Measurements from ENCODE around the gene CTDSP2.
A peak's percentile ranks its signal among the peaks of the same experiment; 100 is the strongest.
"Not testable (repeated sequence)": the region's sequence is repeated elsewhere in the genome, so short reads cannot be mapped to it uniquely, and the experiment has no call there.

CTDSP2 gene

GRCh38 chr12:57892232-57892972 is 45.9 kb upstream of the CTDSP2 start:
- no peak overlapping the region for H3K9ac ChIP-seq (ENCODE audit: insufficient read length, low read depth)
- no peaks in the 10 kb centered on the region for H3K36me3 ChIP-seq (ENCODE audit: insufficient read depth, insufficient read length, low read length)
- no peak overlapping the region for H3K4me3 ChIP-seq (ENCODE audit: insufficient read length, low read depth)
- H3K9me3 ChIP-seq (ENCODE audit: insufficient read depth, low read length): no peaks in the 10 kb centered on the region
- H3K4me1 ChIP-seq (ENCODE audit: insufficient read depth, insufficient read length): peaks cover 21% of the 10 kb centered on the region
- DNase-seq (ENCODE audit: low read depth, low spot score): no peak
- peaks cover 6% of the 10 kb centered on the region for H3K27me3 ChIP-seq (ENCODE audit: insufficient read depth, insufficient read length)
- TF ChIP-seq SUZ12 (IDR thresholded peaks at IDR 0.05; ENCODE audit: extremely low read depth, insufficient read depth, insufficient read length): no peak
- no peak for TF ChIP-seq ZNF274 (IDR thresholded peaks at IDR 0.05; ENCODE audit: low read depth, low read length)
- no peak for TF ChIP-seq YY1 (IDR thresholded peaks at IDR 0.05; ENCODE audit: insufficient read depth, insufficient read length)

- Histone ChIP-seq H3K9me3 (ENCODE audit: insufficient read depth, low read length) (no peaks in the 10 kb centered on the region), H3K36me3 (ENCODE audit: insufficient read depth, insufficient read length, low read length) (no peaks in the 10 kb centered on the region), H3K4me1 (ENCODE audit: insufficient read depth, insufficient read length) (peaks cover 20% of the 10 kb centered on the region), H3K9ac (ENCODE audit: insufficient read length, low read depth) (no peak overlapping the region), H3K27me3 (ENCODE audit: insufficient read depth, insufficient read length) (peaks cover 6% of the 10 kb centered on the region), H3K4me3 (ENCODE audit: insufficient read length, low read depth) (no peak overlapping the region)
- TF ChIP-seq ZNF274 (IDR thresholded peaks at IDR 0.05; ENCODE audit: low read depth, low read length) (no peak), SUZ12 (IDR thresholded peaks at IDR 0.05; ENCODE audit: extremely low read depth, insufficient read depth, insufficient read length) (no peak), YY1 (IDR thresholded peaks at IDR 0.05; ENCODE audit: insufficient read depth, insufficient read length) (no peak)
- DNase-seq (ENCODE audit: low read depth, low spot score): no peak
These were observed 45.2 kb upstream of the CTDSP2 start for GRCh38 chr12:57891542-57892228.

GRCh38 chr12:57890191-57891115 is 43.9 kb upstream of the CTDSP2 start:
- Histone ChIP-seq H3K4me1 (ENCODE audit: insufficient read depth, insufficient read length) (peaks cover 19% of the 10 kb centered on the region), H3K36me3 (ENCODE audit: insufficient read depth, insufficient read length, low read length) (no peaks in the 10 kb centered on the region), H3K27me3 (ENCODE audit: insufficient read depth, insufficient read length) (no peaks in the 10 kb centered on the region), H3K9ac (ENCODE audit: insufficient read length, low read depth) (no peak overlapping the region), H3K4me3 (ENCODE audit: insufficient read length, low read depth) (no peak overlapping the region), H3K9me3 (ENCODE audit: insufficient read depth, low read length) (no peaks in the 10 kb centered on the region)
- TF ChIP-seq SUZ12 (IDR thresholded peaks at IDR 0.05; ENCODE audit: extremely low read depth, insufficient read depth, insufficient read length) (no peak), YY1 (IDR thresholded peaks at IDR 0.05; ENCODE audit: insufficient read depth, insufficient read length) (no peak), ZNF274 (IDR thresholded peaks at IDR 0.05; ENCODE audit: low read depth, low read length) (no peak)
- no peak for DNase-seq (ENCODE audit: low read depth, low spot score)

GRCh38 chr12:57889500-57889989 is 43.0 kb upstream of the CTDSP2 start:
- H3K9me3 ChIP-seq (ENCODE audit: insufficient read depth, low read length): no peaks in the 10 kb centered on the region
- H3K36me3 ChIP-seq (ENCODE audit: insufficient read depth, insufficient read length, low read length): no peaks in the 10 kb centered on the region
- no peak overlapping the region for H3K9ac ChIP-seq (ENCODE audit: insufficient read length, low read depth)
- H3K4me3 ChIP-seq (ENCODE audit: insufficient read length, low read depth): no peak overlapping the region
- H3K27me3 ChIP-seq (ENCODE audit: insufficient read depth, insufficient read length): no peaks in the 10 kb centered on the region
- no peak for DNase-seq (ENCODE audit: low read depth, low spot score)
- H3K4me1 ChIP-seq (ENCODE audit: insufficient read depth, insufficient read length): peaks cover 17% of the 10 kb centered on the region
- TF ChIP-seq ZNF274 (IDR thresholded peaks at IDR 0.05; ENCODE audit: low read depth, low read length) (no peak), SUZ12 (IDR thresholded peaks at IDR 0.05; ENCODE audit: extremely low read depth, insufficient read depth, insufficient read length) (no peak), YY1 (IDR thresholded peaks at IDR 0.05; ENCODE audit: insufficient read depth, insufficient read length) (no peak)

GRCh38 chr12:57888409-57889157 is 42.1 kb upstream of the CTDSP2 start:
- peak overlapping the region; percentile 8 for H3K4me3 ChIP-seq (ENCODE audit: insufficient read length, low read depth)
- peak overlapping the region; percentile 62 for H3K9ac ChIP-seq (ENCODE audit: insufficient read length, low read depth)
- no peak for DNase-seq (ENCODE audit: low read depth, low spot score)
- no peaks in the 10 kb centered on the region for H3K27me3 ChIP-seq (ENCODE audit: insufficient read depth, insufficient read length)
- H3K36me3 ChIP-seq (ENCODE audit: insufficient read depth, insufficient read length, low read length): no peaks in the 10 kb centered on the region
- peaks cover 13% of the 10 kb centered on the region for H3K4me1 ChIP-seq (ENCODE audit: insufficient read depth, insufficient read length)
- TF ChIP-seq YY1 (IDR thresholded peaks at IDR 0.05; ENCODE audit: insufficient read depth, insufficient read length) (no peak), ZNF274 (IDR thresholded peaks at IDR 0.05; ENCODE audit: low read depth, low read length) (no peak), SUZ12 (IDR thresholded peaks at IDR 0.05; ENCODE audit: extremely low read depth, insufficient read depth, insufficient read length) (no peak)
- H3K9me3 ChIP-seq (ENCODE audit: insufficient read depth, low read length): no peaks in the 10 kb centered on the region

- no peak for DNase-seq (ENCODE audit: low read depth, low spot score)
- Histone ChIP-seq H3K4me3 (ENCODE audit: insufficient read length, low read depth) (no peak overlapping the region), H3K36me3 (ENCODE audit: insufficient read depth, insufficient read length, low read length) (no peaks in the 10 kb centered on the region)
These were observed 41.3 kb upstream of the CTDSP2 start for GRCh38 chr12:57887631-57888408.

GRCh38 chr12:57886964-57887363 is 40.4 kb upstream of the CTDSP2 start:
- H3K4me3 ChIP-seq (ENCODE audit: insufficient read length, low read depth); DNase-seq (ENCODE audit: low read depth, low spot score); H3K9ac ChIP-seq (ENCODE audit: insufficient read length, low read depth); H3K9me3 ChIP-seq (ENCODE audit: insufficient read depth, low read length); H3K36me3 ChIP-seq (ENCODE audit: insufficient read depth, insufficient read length, low read length); H3K4me1 ChIP-seq (ENCODE audit: insufficient read depth, insufficient read length); H3K27me3 ChIP-seq (ENCODE audit: insufficient read depth, insufficient read length): not testable (repeated sequence)

More at GRCh38 chr12:57887631-57888408, 41.3 kb upstream of the CTDSP2 start:
- H3K27me3 ChIP-seq (ENCODE audit: insufficient read depth, insufficient read length): no peaks in the 10 kb centered on the region
- H3K9ac ChIP-seq (ENCODE audit: insufficient read length, low read depth): peak overlapping the region; percentile 16
- no peak for TF ChIP-seq ZNF274 (IDR thresholded peaks at IDR 0.05; ENCODE audit: low read depth, low read length)
- TF ChIP-seq SUZ12 (IDR thresholded peaks at IDR 0.05; ENCODE audit: extremely low read depth, insufficient read depth, insufficient read length): no peak
- TF ChIP-seq YY1 (IDR thresholded peaks at IDR 0.05; ENCODE audit: insufficient read depth, insufficient read length): no peak
- H3K9me3 ChIP-seq (ENCODE audit: insufficient read depth, low read length): no peaks in the 10 kb centered on the region
- H3K4me1 ChIP-seq (ENCODE audit: insufficient read depth, insufficient read length): peaks cover 9% of the 10 kb centered on the region

Measured in NT2/D1 (cell line).